LNCAP (cell line): ENCODE results near the gene RAPGEF6.

Experiments
- CTCF ChIP-seq: fragments of 450-650 bp; IDR thresholded peaks from 2 replicates; pipeline ENCODE4 v1.5.1; 2017; ENCODE audit warnings: mild to moderate bottlenecking

Gene RAPGEF6

GRCh38 chr5:131654776-131655175 lies 19.7 kb upstream of the RAPGEF6 start:
- no peak for TF ChIP-seq CTCF

- TF ChIP-seq CTCF, result no peak
These were observed 19.3 kb upstream of the RAPGEF6 start for GRCh38 chr5:131654309-131654708.

GRCh38 chr5:131649161-131649560 lies 14.1 kb upstream of the RAPGEF6 start:
- no peak for TF ChIP-seq CTCF

- no peak for TF ChIP-seq CTCF
These were observed 12.2 kb upstream of the RAPGEF6 start for GRCh38 chr5:131647048-131647769.

- TF ChIP-seq CTCF, result no peak
These were observed 9.8 kb upstream of the RAPGEF6 start for GRCh38 chr5:131644822-131645221.

GRCh38 chr5:131644370-131644769 lies 9.3 kb upstream of the RAPGEF6 start:
- no peak for TF ChIP-seq CTCF

- no peak for TF ChIP-seq CTCF
These were observed 6.5 kb upstream of the RAPGEF6 start for GRCh38 chr5:131641494-131641893.
